CD4-positive, alpha-beta T cell treated with Interleukin-4 for 4 hours (primary cell): ENCODE measurements around the gene KDM1B.

Source experiments
- DNase-seq: peaks from one replicate; pipeline ENCODE4 v3.0.0-alpha.2; 2020

KDM1B gene

DNA sequence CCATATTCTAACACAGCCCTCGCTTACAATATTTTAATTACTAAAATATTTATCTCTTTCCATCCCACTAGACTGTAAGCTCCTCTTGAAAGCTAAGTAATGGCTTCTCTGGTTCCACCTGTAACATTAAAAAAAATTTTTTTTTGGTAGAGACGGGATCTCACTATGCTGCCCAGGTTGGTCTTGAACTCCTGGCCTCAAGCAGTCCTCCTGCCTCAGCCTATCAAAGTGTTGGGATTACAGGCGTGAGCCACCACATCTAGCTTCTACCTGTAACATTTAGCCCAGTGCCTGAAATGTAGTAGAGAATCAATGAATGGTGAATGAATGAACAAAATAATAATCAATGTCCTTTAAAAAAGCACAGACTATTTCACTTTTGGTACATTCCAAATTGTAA lies 80.3 kb downstream of the KDM1B start:
- no peak for DNase-seq

DNA sequence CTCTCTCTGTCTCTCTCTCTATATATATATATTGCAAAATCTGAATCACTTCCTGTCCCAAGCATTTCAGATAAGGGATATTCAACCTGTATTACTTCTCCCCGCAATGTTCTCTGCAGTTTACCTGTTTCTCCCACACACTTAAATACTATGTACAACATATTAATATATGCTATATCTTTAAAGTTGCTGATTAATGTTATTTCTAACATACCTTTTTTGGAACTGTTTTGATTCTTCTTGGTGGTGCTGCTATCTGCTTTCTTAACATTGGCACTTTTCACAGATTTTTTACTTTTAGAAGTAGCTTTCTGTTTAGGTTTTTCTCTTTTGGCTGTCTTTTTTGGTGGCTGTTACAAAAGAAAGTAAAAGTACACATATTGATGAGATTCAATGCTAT lies 81.9 kb downstream of the KDM1B start:
- DNase-seq = no peak

DNA sequence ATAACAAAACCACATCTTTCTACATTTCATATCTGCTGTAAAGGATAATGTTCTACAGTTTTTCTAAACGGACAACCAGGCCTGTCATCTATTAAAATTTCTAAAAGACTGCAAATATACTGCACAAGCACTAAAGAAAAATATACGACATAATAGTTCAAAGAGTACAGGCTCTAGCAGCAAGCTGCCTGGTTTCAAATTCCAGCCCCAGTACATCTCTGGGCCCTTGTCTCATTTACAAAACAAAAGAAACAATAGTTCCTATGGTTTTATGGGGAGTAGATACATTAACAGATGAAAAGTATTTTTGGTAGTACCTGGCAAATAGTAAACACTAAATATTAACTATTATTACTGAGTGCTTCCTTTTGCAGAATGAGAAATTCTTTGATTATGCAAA lies 85.0 kb downstream of the KDM1B start:
- no peak for DNase-seq

DNA sequence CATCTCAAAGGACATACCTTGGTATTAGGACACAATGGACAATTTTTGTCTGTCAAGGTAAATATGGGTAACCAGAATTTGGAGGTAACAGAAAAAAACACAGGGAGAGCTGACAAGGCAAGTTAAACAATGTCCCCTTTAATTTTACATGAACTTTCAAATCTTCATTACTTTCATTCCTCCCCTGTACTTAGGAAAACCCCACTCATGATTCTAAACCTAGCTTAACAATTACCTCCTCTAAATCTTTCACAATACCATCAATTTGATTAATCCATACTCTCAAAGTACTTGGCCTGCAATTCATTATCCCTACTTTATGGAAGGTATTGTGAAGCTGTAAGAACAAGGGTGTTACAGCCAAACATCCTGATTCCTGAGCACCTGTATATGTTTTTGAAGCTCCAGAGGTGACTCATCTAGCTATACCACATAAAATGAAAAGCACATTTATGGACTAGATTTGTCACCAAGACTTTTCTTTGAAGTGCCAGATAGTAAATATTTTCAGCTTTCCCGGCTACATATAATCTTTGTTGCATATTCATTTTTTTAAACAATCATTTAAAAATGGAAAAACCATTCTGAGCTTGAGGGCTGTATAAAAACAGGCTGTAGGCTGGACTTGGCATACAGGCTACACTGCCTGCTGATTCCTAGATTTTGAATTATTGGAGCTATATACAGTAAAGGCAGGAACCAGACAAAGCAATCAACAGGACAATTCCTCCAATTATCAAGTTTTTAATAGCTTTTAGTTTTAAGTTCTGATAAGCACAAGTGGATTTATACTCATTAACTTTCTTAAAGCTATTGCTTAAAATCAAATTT lies 86.2 kb downstream of the KDM1B start:
- DNase-seq = peak; percentile 44

DNA sequence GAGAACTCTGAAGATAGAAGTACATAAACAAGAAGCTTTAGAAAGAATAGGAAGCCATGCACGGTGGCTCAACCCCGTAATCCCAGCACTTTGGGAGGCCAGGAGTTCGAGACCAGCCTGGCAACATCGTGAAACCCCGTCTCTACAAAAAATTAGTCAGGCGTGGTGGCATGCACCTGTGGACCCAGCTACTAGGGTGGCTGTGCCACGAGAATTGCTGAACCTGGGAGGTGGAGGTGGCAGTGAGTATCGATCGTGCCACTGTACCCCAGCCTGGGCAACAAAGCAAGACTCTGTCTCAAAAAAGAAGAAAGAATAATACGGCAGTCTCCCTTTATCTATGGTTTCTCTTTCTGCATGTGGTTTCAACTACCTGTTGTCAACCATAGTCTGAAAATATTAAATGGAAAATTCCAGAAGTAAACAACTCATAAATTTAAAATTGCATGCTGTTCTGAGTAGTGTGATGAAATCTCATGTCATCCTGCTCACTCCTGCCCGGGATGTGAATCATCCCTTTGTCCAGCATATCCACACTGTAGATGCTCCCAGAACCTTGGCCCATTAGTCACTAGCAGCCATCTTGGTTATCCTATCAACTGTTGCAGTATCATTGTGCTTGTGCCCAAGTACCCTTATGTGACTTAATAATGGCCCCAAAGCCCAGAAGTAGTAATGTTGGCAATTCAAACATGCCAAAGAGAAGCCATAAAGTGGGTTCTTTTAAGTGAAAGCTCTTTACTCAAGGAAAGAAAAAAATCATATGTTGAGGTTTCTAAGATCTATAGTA lies 87.0 kb downstream of the KDM1B start:
- DNase-seq = no peak

DNA sequence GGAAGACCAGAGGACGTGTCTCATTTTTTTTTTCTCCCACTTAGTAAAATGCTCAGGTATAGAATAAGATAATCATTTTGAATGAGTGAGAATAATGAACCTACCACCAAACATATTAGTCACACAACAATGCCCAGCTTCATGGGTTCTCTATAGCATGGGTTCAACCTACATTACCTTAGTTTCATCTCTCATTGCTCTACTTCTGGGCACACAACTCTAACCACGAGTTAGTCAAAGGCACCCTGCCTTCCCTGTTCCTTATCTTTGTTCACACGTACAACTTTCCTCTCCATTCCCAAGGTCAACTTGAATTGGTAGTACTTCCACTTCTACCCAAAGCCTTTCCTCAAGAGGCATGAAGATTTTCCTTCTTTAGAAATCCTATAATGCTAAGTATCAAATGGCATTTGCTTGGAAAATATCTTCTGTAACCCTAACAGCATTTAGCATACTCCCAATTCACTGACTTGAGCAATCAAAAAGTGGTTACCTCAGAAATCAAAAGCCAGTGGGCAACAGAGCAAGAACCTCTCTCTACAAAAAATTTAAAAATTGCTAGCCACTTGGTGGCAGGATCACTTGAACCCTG lies 88.2 kb downstream of the KDM1B start:
- no peak for DNase-seq

DNA sequence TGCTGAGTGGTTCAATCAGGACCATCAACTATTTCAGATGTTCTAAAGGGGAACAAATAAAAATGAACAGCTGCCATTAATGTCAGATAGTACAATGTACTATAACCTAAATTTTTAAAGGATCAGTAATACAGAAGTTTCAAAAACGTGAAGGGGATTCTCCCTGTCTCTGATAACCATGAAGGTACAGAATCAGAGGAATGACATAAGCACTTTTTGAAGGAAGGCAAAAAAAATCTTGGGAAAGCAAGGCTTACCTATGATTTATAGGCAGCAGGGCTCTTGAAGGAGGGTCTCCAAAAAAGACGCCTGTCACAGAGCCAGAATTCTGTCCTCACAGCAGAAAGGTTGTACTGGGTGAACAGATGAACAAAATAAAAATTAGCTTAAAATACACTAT lies 89.0 kb downstream of the KDM1B start:
- no peak for DNase-seq

DNA sequence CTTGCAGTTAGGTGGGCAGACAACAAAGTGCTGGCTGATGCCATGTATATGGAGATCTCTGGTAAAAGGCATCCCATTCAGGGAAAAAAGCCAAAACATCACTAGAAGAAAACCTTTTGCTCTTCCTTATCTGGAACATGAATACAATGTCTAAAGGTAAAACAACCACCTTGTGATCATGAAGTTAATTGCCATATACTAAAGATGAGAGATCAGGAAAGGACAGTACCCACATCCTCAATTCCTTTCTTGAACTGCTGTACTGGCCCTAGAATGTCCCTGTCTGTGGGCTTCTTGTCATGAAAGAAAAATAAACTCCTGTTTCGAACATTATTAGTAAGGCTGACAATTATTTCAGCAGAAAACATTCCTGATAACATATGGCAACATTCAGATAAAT lies 89.9 kb downstream of the KDM1B start:
- DNase-seq = no peak

DNA sequence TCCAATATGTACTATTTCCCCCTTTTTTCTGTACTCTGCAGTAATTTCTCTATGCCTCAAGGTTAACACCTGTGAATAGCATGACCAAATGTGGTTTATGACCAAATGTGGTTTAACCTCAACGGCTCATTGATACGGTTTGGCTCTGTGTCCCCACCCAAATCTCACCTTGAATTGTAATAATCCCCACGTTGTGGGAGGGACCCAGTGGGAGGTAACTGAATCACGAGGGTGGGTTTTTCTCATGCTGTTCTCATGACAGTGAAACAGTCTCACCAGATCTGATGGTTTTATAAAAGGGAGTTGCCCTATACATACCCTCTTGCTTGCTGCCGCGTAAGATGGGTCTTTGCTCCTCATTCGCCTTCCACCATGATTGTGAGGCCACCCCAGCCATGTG lies 90.4 kb downstream of the KDM1B start:
- DNase-seq = peak; percentile 53

DNA sequence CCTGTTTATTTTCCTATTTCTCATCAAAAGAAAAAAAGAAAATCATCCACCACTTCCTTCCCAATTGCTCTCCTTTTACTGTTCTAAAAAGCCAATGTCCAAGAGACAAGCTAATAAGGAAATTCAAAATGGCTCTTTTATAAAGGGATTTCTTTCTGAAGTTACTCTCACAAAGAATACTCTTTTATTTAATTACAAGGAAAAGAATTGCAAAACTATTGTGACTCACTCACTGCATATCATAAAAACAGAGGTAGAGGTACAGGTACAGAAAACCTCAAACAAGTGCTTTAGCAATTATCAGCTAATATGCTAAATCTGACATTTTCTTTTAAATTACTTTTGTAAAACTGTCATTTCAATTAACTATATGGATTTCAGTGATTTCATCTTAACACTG lies 91.0 kb downstream of the KDM1B start:
- no peak for DNase-seq

DNA sequence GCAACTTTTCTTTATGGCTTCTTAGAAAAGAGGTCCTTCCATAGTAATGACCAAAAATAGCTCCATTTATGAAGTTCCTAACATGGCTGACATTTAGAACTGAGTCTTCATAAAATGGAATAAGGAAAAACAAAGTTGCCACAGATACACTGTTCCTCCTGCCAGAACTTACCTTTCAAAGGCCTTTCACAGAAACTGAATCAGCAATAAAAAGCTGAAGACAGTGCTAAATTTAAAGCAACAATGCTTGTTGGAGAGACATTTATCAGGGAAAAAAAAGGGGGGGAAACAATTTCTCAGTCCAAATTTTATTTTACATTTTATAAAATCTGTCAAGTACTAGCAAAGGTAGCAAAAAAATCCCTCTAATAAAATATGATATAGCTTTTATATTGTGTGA lies 91.8 kb downstream of the KDM1B start:
- no peak for DNase-seq

DNA sequence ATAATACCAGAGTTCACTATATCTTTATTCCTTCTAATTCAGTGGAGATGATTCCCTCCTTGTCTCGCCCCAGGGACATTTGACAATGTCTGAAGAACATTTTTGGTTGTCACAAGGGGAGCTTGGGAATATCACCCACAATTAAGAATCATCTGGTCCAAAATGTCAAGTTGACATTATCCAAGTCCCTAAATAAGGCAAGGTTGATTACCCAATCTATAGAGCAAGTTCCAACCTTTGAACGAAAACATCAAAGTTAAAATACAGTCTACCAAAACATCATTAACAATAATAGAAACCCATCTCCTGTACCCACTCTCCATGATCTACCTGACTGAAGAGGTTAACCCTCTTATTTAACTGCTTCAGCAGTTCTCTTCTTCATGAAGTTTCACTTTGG lies 93.5 kb downstream of the KDM1B start:
- DNase-seq = no peak

DNA sequence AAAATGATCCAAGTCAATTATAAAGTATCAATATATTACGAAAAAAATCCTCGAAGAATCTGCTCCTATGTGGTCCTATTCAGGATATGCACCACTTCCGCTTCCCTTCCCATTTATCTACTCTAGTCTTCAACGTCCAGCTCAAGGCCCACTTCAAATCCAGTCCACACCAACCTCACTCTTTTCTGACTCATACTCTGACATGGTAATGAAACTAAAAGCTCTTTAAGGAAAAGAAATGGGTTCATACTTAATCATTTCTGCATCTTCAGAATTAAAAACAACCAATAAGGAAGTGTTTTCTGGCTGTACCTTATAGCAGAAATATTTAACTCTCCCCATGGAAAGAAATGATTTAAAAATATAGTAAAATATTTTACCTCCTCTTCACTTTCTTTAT lies 94.0 kb downstream of the KDM1B start:
- DNase-seq = no peak

DNA sequence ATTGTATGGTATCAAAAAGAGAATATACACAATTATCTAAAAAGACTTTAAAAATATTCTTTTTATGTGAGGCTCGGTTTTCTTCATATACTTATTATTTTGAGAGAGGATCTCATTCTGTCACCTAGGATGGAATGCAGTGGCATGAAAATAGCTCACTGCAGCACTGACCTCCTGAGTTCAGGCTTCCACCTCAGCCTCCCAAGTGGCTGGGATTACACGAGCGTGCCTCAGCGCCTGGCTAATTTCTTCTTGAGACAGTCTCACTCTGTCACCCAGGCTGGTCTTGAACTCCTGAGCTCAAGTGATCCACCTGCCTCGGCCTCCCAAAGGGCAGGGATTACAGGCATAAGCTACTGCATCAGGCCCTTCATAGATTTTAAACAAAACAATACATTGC lies 98.4 kb downstream of the KDM1B start:
- no peak for DNase-seq

DNA sequence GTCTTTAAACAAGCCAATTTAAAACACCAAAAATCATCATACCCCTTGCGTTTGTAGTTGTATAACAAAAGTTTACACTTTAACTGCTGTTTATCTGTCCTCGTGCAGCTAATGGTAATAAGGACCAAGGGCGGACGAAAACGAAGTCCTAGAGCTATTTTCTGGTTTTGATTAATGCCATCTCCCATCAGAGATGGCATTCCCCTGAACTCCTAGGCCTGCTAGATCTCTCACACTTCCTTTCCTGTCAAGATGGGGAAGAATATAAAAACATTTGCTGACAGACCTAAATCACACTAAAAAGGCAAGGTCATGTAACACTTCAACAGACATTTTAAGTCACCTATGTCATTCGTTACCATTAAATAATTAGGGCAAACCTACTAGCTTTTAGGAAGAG lies 99.6 kb downstream of the KDM1B start:
- no peak for DNase-seq

DNA sequence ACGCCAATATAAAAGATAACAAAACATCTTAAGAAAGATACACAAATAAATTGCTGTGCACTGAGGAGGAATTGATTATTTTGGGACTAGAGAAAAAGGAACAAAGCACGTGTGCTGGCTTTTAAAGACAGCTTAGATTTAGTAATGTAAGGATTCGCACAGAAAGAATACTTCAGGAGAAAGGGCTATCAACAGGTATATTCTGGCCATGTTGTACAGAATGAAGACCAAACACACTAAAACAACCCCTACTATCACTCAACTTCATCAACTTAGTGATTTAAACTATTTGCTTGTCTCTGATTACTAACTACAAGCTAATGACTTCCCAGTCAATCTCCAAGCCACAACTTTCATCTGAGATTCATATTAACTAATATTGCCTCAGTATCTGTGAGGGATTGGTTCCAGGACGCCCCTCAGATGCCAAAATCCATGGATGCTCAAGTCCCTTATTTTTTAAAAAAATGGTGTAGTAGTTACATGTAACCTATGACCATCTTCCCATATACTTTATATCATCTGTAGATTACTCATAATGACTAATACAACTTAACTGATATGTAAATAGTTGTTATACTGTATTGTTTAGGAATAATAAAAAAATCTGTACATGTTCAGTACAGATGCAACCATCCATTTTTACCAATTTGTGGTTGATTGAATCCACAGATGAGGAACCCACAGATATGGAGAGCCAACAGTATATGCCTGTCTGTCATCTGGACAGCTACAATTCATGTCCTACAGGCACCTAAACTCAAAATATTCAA lies 104.6 kb downstream of the KDM1B start:
- DNase-seq = no peak

DNA sequence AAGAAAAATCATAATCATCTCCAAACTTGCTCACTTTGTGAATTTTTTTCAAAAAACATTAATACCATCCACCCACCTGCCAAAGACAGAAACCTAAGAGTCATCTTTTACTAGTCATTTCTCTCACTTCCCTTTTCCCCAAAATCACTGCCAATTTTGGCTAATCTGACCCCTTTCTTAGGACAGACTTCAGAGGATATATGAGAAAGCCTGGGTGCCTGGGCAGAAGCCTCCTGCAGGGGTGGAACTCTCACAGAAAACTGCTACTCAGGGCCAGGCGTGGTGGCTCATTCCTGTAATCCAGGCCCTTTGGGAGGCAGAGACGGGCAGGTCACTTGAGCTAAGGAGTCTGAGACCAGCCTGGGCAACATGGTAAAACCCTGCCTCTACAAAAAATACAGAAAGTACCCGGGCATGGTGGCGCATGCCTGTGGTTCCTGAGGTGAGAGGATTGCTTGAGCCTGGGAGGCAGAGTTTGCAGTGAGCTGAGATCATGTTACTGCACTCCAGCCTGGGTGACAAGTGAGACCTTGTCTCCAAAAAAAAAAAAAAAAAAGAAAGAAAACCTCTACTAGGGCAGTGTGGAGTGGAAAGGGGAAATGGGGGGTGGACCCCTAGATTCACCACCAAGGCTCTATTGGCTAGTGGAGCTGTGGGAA lies 105.4 kb downstream of the KDM1B start:
- DNase-seq = peak; percentile 25

DNA sequence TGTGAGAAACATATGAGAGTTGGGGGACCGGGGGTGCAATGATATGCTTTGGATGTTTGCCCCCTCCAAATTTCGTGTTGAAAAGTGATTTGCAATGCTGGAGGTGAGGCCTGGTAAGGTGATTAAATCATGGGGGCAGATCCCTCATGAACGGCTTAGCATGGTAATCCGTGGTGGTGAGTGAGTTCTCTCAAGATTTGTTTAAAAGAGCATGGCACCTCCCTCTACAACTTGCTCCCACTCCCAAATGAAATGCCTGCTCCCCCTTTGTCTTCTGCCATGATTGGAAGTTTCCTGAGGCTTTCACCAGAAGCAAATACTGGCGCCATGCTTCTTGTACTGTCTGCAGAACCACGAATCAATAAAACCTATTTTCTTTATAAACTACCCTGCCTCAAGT lies 106.7 kb downstream of the KDM1B start:
- no peak for DNase-seq

DNA sequence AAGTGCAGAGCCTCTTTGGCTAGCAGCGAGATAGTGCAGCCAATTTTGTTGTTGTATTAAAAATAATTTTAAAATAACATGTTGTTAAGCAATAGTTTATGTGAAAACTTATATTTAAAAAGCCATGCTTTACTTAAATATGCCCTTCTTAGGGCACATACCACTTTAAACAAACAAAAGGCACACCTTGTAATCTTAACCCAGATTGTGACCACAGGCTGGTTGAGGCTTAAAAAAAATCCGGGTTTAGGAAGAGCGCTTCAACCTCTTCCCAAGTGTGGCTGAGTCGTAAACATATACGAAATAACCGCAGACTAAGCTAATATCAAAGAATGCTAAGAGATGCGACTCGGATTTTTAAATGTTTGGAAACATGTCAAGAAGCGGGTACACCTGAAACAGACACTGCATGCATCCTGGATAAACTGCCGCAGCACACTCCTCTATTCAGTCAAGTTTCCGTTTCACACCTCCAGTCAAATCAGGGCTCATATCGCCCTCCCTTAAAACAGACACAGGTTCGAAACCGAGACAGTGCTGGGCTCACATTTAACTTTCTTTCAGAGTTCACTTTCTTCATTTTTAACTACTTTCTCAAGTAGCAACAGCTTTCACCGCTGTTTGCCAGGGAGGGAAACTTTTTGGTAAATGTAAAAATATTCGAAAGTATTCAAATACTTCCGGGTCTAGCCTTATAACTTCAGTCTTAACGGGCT lies 107.6 kb downstream of the KDM1B start:
- DNase-seq = peak; percentile 54

DNA sequence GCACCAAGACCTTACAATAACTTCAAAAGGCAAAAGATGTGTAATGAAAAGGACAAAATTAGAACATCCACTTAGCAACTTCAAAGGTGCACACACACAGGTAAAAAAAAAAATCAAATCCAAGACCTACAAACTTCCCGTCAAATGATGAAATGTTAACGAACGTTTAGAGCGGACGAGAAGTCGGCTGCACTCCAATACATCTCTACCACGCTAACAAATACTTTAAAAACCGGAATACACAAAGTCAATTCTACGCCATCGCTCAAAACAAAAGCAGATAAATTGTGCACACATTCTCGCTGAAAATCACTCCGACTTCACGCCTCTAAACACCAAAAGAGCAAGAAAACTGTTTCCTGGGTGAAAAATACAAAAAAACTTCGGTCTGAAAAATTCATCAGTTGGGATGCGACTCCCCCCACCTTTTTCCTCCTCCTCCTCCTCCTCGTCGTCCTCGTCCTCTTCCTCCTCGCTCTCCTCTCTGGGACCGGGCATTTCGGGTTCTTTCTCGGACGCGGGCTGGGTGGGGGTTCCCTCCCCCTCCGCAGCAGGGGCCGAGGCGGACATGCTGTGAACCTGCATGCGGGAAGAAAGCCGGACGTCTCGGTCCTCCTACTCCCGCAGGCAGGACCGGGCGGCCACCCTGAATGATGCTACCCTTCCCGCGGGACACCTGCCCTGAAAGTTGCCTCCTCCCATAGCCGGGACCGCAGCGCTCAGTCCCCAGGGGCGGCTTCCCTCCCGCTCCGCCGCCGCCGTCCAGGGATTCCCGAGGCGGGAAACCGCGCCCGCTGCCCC lies 108.4 kb downstream of the KDM1B start:
- DNase-seq = peak; percentile 19
